ENCODE results near the gene KRT83.
"Not testable (repeated sequence)": the region's sequence is repeated elsewhere in the genome, so short reads cannot be mapped to it uniquely, and the experiment has no call there.

The KRT83 gene

DNA sequence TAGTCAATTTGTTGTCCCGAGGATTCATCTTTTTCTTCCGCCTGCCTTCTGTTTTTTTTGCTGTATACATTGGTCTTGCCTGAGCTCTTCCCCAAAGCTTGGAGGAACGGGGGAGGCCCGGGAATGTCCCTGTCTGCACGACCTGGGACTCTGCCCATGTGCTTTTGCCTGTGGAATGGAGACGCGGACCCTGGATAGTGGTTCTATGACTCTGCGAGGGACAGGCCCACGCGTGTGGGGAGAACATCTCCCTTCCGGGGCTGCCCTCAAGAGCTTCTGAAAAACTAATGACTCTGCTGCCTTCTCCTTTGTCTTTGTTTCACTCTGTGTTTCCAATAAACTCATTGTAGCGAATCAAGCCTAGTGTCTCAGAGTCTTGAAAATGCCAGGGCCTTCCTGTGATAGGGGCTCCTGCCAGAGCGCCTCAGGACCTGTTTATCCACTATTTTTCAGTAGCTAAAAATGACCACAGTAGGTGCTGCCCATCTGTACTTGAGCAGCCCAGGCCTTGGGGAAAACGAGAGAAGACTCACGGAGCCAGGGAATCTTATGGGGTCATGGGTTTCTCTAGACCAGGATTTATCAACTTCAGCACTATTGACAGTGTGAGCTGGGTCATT, 12.3 kb downstream of the KRT83 start:
- in situ Hi-C loops (cut with HindIII; ENCODE audit: low pct_unique_long_range_greater_than_20kb, low sequenced_read_pairs), result no loop called here
- DNase-seq (ENCODE audit: low read depth in 1 of 2, low spot score in 1 of 2), result no peak
- no peak for TF ChIP-seq JUND (IDR thresholded peaks at IDR 0.05; ENCODE audit: low read depth)

DNA sequence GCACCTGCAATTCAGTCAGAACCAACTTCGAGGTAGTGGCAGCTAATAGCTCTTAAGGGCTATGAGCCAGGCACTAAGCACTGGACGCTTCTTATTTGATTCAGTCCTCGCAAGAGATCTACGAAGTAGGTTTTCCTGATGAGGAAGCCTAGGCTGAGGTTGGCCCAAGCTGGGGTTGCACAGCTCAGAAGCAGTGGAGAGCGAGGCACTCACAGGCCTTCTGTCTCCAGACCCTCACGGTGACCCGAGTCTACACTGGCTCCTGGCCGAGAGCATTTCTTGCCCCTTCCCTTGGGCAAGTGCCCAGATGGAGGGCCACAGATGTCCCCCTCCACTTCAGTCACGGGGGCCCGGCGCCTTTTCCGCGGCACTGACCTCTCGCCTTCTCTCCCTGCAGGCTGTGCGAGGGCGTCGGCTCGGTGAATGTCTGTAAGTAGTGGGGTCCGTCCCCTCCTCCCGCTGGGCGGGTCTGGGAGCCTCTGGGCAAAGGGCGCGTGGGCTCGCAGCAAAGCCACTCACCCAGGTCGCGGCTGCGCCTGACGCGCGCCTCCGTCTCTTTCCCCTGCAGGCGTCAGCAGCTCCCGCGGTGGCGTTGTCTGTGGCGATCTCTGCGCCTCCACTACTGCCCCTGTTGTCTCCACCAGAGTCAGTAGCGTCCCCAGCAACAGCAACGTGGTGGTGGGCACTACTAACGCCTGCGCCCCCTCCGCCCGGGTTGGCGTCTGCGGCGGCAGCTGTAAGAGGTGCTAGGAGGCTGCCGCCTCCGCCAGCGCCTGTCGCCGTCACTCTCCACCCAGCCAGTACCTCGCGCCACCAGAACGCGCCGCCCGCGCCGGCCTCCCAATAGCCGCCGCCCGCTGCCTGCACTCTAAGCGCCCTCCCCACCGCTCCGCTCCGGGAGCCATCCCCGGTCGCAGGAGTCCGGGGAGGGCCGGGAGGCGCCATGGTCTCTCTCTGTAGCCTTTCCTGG, 13.1 kb downstream of the KRT83 start:
- peak; percentile 67 to 78 for DNase-seq (ENCODE audit: low read depth in 1 of 2, low spot score in 1 of 2)

DNA sequence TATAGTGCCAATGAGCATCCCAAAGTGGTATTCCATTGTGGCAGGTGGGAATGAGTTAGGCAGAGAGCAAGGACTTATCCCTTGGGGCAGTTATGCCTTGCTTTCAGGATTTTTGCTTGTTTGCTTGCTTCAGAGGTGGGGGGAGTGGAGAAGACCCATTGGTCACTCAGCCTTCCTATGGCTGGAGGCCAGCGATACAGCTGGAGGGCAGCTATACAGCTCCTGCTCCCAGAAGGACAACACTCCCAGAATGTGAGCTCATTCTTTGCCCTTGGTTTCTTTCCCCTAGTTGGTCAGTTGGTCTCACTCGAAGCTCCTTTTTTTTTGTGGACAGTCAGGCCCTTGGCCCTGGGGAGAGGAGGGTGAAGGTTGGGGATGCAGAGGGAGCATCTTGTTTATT, 14.5 kb downstream of the KRT83 start:
- DNase-seq (ENCODE audit: low read depth in 1 of 2, low spot score in 1 of 2), result no peak
- no peak for TF ChIP-seq JUND (IDR thresholded peaks at IDR 0.05; ENCODE audit: low read depth)
- in situ Hi-C loops (cut with HindIII; ENCODE audit: low pct_unique_long_range_greater_than_20kb, low sequenced_read_pairs), result no loop called here

More for the DNA sequence above, 13.1 kb downstream of the KRT83 start:
- in situ Hi-C loops (cut with HindIII; ENCODE audit: low pct_unique_long_range_greater_than_20kb, low sequenced_read_pairs), result no loop called here
- TF ChIP-seq JUND (IDR thresholded peaks at IDR 0.05; ENCODE audit: low read depth), result no peak

DNA sequence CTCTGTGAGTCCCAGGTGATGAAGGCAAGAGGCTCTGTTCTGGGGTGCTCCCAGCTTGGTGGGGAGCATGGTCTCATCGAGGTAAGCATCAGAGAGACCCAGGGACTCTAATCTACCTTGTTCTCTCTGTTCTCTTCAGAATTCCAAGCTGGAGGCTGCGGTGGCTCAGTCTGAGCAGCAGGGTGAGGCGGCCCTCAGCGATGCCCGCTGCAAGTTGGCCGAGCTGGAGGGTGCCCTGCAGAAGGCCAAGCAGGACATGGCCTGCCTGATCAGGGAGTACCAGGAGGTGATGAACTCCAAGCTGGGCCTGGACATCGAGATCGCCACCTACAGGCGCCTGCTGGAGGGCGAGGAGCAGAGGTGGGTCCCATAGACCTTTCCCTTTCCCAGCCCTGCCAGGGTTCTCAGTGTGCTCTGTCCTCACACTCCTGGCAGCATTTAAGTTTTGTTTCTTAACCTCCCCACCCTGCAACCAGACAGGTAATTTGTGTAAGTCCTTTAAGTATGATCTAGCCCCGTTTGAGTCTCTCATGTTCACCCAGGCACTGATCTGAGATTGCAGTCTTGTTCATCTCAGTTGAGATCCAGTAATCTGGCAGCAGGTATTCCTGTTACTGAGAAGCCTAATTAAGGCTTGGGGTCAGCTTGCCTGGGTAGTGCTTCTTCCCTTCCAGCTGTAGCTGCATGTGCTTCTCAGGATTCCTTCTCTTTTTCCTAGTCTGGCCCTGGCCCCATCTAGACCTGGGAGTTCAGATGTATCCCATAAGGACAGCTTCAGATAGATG, 15.1 kb downstream of the KRT83 start:
- DNase-seq (ENCODE audit: low read depth in 1 of 2, low spot score in 1 of 2), result no peak
- no peak for TF ChIP-seq JUND (IDR thresholded peaks at IDR 0.05; ENCODE audit: low read depth)
- in situ Hi-C loops (cut with HindIII; ENCODE audit: low pct_unique_long_range_greater_than_20kb, low sequenced_read_pairs), result no loop called here

- DNase-seq (ENCODE audit: low read depth in 1 of 2, low spot score in 1 of 2); in situ Hi-C loops (cut with HindIII; ENCODE audit: low pct_unique_long_range_greater_than_20kb, low sequenced_read_pairs): not testable (repeated sequence)
Measured at GRCh38 chr12:52304941-52305411, 16.2 kb downstream of the KRT83 start.

- DNase-seq (ENCODE audit: low read depth in 1 of 2, low spot score in 1 of 2); in situ Hi-C loops (cut with HindIII; ENCODE audit: low pct_unique_long_range_greater_than_20kb, low sequenced_read_pairs): not testable (repeated sequence)
Measured at GRCh38 chr12:52302242-52302914, 18.8 kb downstream of the KRT83 start.

GRCh38 chr12:52301721-52302120, 19.5 kb downstream of the KRT83 start:
- in situ Hi-C loops (cut with HindIII; ENCODE audit: low pct_unique_long_range_greater_than_20kb, low sequenced_read_pairs); DNase-seq (ENCODE audit: low read depth in 1 of 2, low spot score in 1 of 2): not testable (repeated sequence)

- in situ Hi-C loops (cut with HindIII; ENCODE audit: low pct_unique_long_range_greater_than_20kb, low sequenced_read_pairs), result no loop called here
- TF ChIP-seq JUND (IDR thresholded peaks at IDR 0.05; ENCODE audit: low read depth), result no peak
- peak in 1 of 2 experiments; percentile 36 for DNase-seq (ENCODE audit: low read depth in 1 of 2, low spot score in 1 of 2)
Measured at GRCh38 chr12:52300796-52301691, 20.2 kb downstream of the KRT83 start.

GRCh38 chr12:52298677-52299190, 22.5 kb downstream of the KRT83 start:
- TF ChIP-seq JUND (IDR thresholded peaks at IDR 0.05; ENCODE audit: low read depth), result peak; percentile 64; the same call in 1 of the 2 replicates
- in situ Hi-C loops (cut with HindIII; ENCODE audit: low pct_unique_long_range_greater_than_20kb, low sequenced_read_pairs), result no loop called here
- DNase-seq (ENCODE audit: low read depth in 1 of 2, low spot score in 1 of 2), result no peak

DNA sequence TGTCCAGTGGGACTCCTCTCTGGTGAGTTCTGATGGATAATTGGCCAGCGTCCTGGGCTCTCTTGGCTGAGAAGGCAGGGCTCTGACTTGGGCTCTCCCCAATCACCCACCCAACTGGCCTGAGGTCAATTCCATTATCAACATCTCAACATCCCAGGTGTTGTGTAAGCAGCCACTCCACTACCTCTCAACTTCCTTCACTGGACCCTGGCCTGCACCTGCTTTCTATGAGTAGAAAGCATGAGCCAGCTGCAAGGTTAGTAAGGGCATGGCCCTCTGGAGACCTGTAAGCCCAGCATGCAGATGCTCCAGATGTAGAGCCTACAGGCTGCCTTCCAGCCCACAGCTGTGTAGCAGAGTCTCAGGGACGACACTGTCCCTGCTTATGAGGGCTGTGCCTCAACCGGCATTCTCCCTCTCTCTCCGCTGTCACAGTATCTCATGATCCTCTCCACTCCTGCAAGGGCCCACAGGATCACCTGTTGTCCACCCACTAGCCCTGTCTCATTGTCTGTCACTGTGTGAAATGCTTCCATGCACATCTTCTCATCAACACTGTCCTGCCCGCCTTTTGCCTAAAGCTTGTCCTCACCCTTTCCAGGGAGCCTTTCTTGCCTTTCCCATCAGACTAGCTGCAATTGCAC, 24.5 kb downstream of the KRT83 start:
- in situ Hi-C loops (cut with HindIII; ENCODE audit: low pct_unique_long_range_greater_than_20kb, low sequenced_read_pairs), result no loop called here
- TF ChIP-seq JUND (IDR thresholded peaks at IDR 0.05; ENCODE audit: low read depth), result no peak
- no peak for DNase-seq (ENCODE audit: low read depth in 1 of 2, low spot score in 1 of 2)

- no peak for TF ChIP-seq JUND (IDR thresholded peaks at IDR 0.05; ENCODE audit: low read depth)
- DNase-seq (ENCODE audit: low read depth in 1 of 2, low spot score in 1 of 2), result no peak
- in situ Hi-C loops (cut with HindIII; ENCODE audit: low pct_unique_long_range_greater_than_20kb, low sequenced_read_pairs), result no loop called here
Measured at GRCh38 chr12:52295663-52296062, 25.5 kb downstream of the KRT83 start.

Measured in T47D (cell line).